ENCODE data around the gene STOML1. TPM values are rescaled to one million over a fixed set of nuclear protein-coding genes. Genes with fewer than 3 reads are reported as not detected.

STOML1 gene
- total and polyA plus RNA-seq, 2 experiments from 2014 or later, result 2.3 to 2.4 TPM

GRCh38 chr15:73965758-73966113 lies 26.4 kb downstream of the STOML1 start:
- Histone ChIP-seq H3K27ac (ENCODE audit: low read depth) (no peak overlapping the region), H3F3A (replicated peaks; ENCODE audit: low read depth) (no peaks in the 10 kb centered on the region), H3K4me2 (peak overlapping the region; percentile 69; the same call in 1 of the 2 replicates), H3K4me3 (no peak overlapping the region), H3K79me2 (replicated peaks; ENCODE audit: insufficient read depth) (no peaks in the 10 kb centered on the region), H2AFZ (no peak overlapping the region), H3K4me1 (ENCODE audit: insufficient read depth) (peaks cover 30% of the 10 kb centered on the region), H4K20me1 (replicated peaks; ENCODE audit: insufficient read depth) (no peaks in the 10 kb centered on the region), H3K36me3 (ENCODE audit: insufficient read depth) (no peaks in the 10 kb centered on the region), H3K9me2 (ENCODE audit: insufficient read depth) (no peaks in the 10 kb centered on the region), H3K27me3 (ENCODE audit: insufficient read depth) (no peaks in the 10 kb centered on the region)
- DNase-seq (ENCODE audit: low spot score) (peak; percentile 6), ATAC-seq (no peak)
- no peak for TF ChIP-seq CTCF (conservative IDR thresholded peaks at IDR 0.05; ENCODE audit: low read depth in 2 of 2)
- no peak for TF ChIP-seq POLR2AphosphoS5 (IDR thresholded peaks at IDR 0.05; ENCODE audit: low read depth)
- no peak for TF ChIP-seq ZNF331 (CRISPR knock-in tag; IDR thresholded peaks at IDR 0.05; ENCODE audit: low read depth)
- TF ChIP-seq ZNF462 (CRISPR knock-in tag; IDR thresholded peaks at IDR 0.05), result no peak
- TF ChIP-seq EZH2 (IDR thresholded peaks at IDR 0.05; ENCODE audit: low read depth, unreplicated experiment), result no peak
- no peak for TF ChIP-seq NANOG (IDR thresholded peaks at IDR 0.05; ENCODE audit: borderline replicate concordance)
- no peak for TF ChIP-seq REST (IDR thresholded peaks at IDR 0.05; ENCODE audit: unreplicated experiment)
- TF ChIP-seq STAT1 (IDR thresholded peaks at IDR 0.05; ENCODE audit: unreplicated experiment), result no peak
- H3K4me1 Mint-ChIP-seq, result peaks cover 37% of the 10 kb centered on the region
- no peaks in the 10 kb centered on the region for H3K36me3 Mint-ChIP-seq (ENCODE audit: low read depth)
- H3K9me3 Mint-ChIP-seq, result no peaks in the 10 kb centered on the region
- peaks cover 3% of the 10 kb centered on the region for H3K27me3 Mint-ChIP-seq (ENCODE audit: insufficient read depth, low read depth, poor library complexity)
- H3K27ac Mint-ChIP-seq, result no peak overlapping the region; the same call in 1 of the 2 replicates
- no peak overlapping the region for H3K4me3 Mint-ChIP-seq
